ENCODE data around the gene GRK3. TPM values are rescaled to one million over a fixed set of nuclear protein-coding genes. Genes with fewer than 3 reads are reported as not detected.
"Not testable (repeated sequence)": the region's sequence is repeated elsewhere in the genome, so short reads cannot be mapped to it uniquely, and the experiment has no call there.

The GRK3 gene
- total RNA-seq, 2 experiments from 2014 or later, result 7.5 to 8.6 TPM

- no peaks in the 10 kb centered on the region for H3K9me3 Mint-ChIP-seq
- ChIA-PET CTCF (interaction anchor here (1.4 kb wide), 1 partner anchor 206 kb away, joined by 5 read pairs; no protein-coding TSS in a partner anchor), POLR2A (no interaction called here)
- H3K27me3 Mint-ChIP-seq, result peaks cover 17% of the 10 kb centered on the region
- intact Hi-C loops (cut with micrococcal nuclease), result loop anchor here (5.0 to 10.0 kb wide), 3 partner anchors 82 to 725 kb away; no protein-coding TSS in a partner anchor
- no peak overlapping the region for H3K4me3 Mint-ChIP-seq
- no peak for DNase-seq
- no peak overlapping the region for H3K27ac Mint-ChIP-seq
- no peaks in the 10 kb centered on the region for H3K36me3 Mint-ChIP-seq
- H3K4me1 Mint-ChIP-seq (ENCODE audit: low read depth), result peaks cover 26% of the 10 kb centered on the region
These were observed 2.8 kb downstream of the GRK3 start for GRCh38 chr22:25567251-25567675.

DNA sequence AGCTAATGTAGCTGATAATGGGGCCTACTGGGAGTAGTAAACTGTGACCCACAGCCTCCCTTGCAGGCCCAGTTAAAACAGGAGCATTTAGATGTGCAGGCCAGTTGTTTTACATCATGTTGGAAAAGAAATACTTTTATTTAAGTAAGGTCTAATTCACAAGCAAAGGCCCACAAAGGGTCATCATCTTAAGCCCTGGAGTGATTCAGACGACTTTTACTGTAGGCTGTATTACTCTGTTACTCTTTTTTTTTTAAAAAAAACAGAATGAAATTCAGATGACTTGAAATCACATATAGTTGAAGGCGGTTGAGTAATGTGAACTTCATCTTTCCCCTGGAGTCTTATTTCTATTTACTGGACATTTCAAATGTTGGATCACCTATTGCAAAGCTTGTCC, 3.6 kb downstream of the GRK3 start:
- H3K36me3 Mint-ChIP-seq, DNase-seq, POLR2A ChIA-PET, H3K4me3 Mint-ChIP-seq, H3K27ac Mint-ChIP-seq, H3K9me3 Mint-ChIP-seq: not testable (repeated sequence)
- intact Hi-C loops (cut with micrococcal nuclease), result loop anchor here (5.0 to 10.0 kb wide), 3 partner anchors 83 to 724 kb away; no protein-coding TSS in a partner anchor
- H3K4me1 Mint-ChIP-seq (ENCODE audit: low read depth), result peaks cover 31% of the 10 kb centered on the region
- peaks cover 19% of the 10 kb centered on the region for H3K27me3 Mint-ChIP-seq
- CTCF ChIA-PET, result interaction anchor here (1.0 to 1.4 kb wide), 2 partner anchors 106 to 205 kb away, joined by 5 read pairs; no protein-coding TSS in a partner anchor

- no peak for DNase-seq
- no peak overlapping the region for H3K27ac Mint-ChIP-seq
- intact Hi-C loops (cut with micrococcal nuclease), result loop anchor here (5.0 to 10.0 kb wide), 3 partner anchors 85 to 723 kb away; no protein-coding TSS in a partner anchor
- ChIA-PET CTCF (no interaction called here), POLR2A (no interaction called here)
- H3K27me3 Mint-ChIP-seq, result peaks cover 17% of the 10 kb centered on the region
- no peaks in the 10 kb centered on the region for H3K9me3 Mint-ChIP-seq
- peaks cover 18% of the 10 kb centered on the region for H3K4me1 Mint-ChIP-seq (ENCODE audit: low read depth)
- no peaks in the 10 kb centered on the region for H3K36me3 Mint-ChIP-seq
- H3K4me3 Mint-ChIP-seq, result no peak overlapping the region
These were observed 4.9 kb downstream of the GRK3 start for GRCh38 chr22:25569361-25569760.

DNA sequence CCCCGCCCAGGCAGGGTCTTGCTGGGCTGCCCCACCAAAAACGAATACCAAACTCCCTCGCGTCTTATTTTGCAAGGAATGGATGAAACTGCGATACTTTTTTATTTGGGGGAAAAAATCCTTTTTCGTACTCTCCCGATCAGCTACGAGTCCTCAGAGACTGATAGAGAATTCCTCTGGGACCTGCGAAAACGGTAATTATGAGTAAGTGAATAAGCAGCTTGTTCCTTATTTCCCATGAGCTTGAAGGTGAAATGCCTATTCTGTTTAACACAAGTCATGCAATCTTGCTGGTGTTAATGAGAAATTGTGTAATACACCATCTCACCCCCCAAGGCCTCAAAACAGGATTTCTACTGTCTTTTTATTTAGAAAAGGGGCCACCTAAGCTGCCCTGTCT, 5.5 kb downstream of the GRK3 start:
- ChIA-PET CTCF (no interaction called here), POLR2A (no interaction called here)
- DNase-seq, result no peak
- Mint-ChIP-seq H3K4me1 (ENCODE audit: low read depth) (peaks cover 18% of the 10 kb centered on the region), H3K36me3 (no peaks in the 10 kb centered on the region), H3K27ac (no peak overlapping the region), H3K4me3 (no peak overlapping the region), H3K9me3 (no peaks in the 10 kb centered on the region), H3K27me3 (peaks cover 17% of the 10 kb centered on the region)
- intact Hi-C loops (cut with micrococcal nuclease), result loop anchor here (5.0 to 10.0 kb wide), 3 partner anchors 85 to 722 kb away; no protein-coding TSS in a partner anchor

- ChIA-PET CTCF (no interaction called here), POLR2A (no interaction called here)
- no peak overlapping the region for H3K27ac Mint-ChIP-seq
- intact Hi-C loops (cut with micrococcal nuclease), result no loop called here
- no peaks in the 10 kb centered on the region for H3K36me3 Mint-ChIP-seq
- no peak overlapping the region for H3K4me3 Mint-ChIP-seq
- no peak for DNase-seq
- no peaks in the 10 kb centered on the region for H3K9me3 Mint-ChIP-seq
- peaks cover 15% of the 10 kb centered on the region for H3K27me3 Mint-ChIP-seq
- H3K4me1 Mint-ChIP-seq (ENCODE audit: low read depth), result peaks cover 16% of the 10 kb centered on the region
These were observed 6.0 kb downstream of the GRK3 start for GRCh38 chr22:25570486-25570885.

GRCh38 chr22:25571969-25572707, 7.7 kb downstream of the GRK3 start:
- H3K9me3 Mint-ChIP-seq; H3K36me3 Mint-ChIP-seq; H3K27ac Mint-ChIP-seq; H3K4me3 Mint-ChIP-seq; H3K27me3 Mint-ChIP-seq; intact Hi-C loops (cut with micrococcal nuclease); POLR2A ChIA-PET; DNase-seq; H3K4me1 Mint-ChIP-seq (ENCODE audit: low read depth): not testable (repeated sequence)
- CTCF ChIA-PET, result interaction anchor here (1.1 to 1.5 kb wide), 2 partner anchors 52 to 201 kb away, joined by 3 read pairs; no protein-coding TSS in a partner anchor

GRCh38 chr22:25572708-25573171, 8.3 kb downstream of the GRK3 start:
- no peaks in the 10 kb centered on the region for H3K9me3 Mint-ChIP-seq
- H3K4me3 Mint-ChIP-seq, result no peak overlapping the region
- no peak overlapping the region for H3K27ac Mint-ChIP-seq
- no peaks in the 10 kb centered on the region for H3K36me3 Mint-ChIP-seq
- ChIA-PET POLR2A (no interaction called here), CTCF (interaction anchor here (0.7 to 1.5 kb wide), 3 partner anchors 51 to 201 kb away, joined by 3 read pairs; no protein-coding TSS in a partner anchor)
- peaks cover 7% of the 10 kb centered on the region for H3K27me3 Mint-ChIP-seq
- H3K4me1 Mint-ChIP-seq (ENCODE audit: low read depth), result peaks cover 8% of the 10 kb centered on the region
- intact Hi-C loops (cut with micrococcal nuclease), result no loop called here
- DNase-seq, result no peak

- H3K9me3 Mint-ChIP-seq, result no peaks in the 10 kb centered on the region
- ChIA-PET POLR2A (no interaction called here), CTCF (no interaction called here)
- H3K27me3 Mint-ChIP-seq, result peaks cover 7% of the 10 kb centered on the region
- no peak overlapping the region for H3K4me3 Mint-ChIP-seq
- intact Hi-C loops (cut with micrococcal nuclease), result no loop called here
- H3K36me3 Mint-ChIP-seq, result no peaks in the 10 kb centered on the region
- no peak for DNase-seq
- H3K27ac Mint-ChIP-seq, result no peak overlapping the region
- H3K4me1 Mint-ChIP-seq (ENCODE audit: low read depth), result peaks cover 8% of the 10 kb centered on the region
These were observed 9.4 kb downstream of the GRK3 start for GRCh38 chr22:25573841-25574240.

DNA sequence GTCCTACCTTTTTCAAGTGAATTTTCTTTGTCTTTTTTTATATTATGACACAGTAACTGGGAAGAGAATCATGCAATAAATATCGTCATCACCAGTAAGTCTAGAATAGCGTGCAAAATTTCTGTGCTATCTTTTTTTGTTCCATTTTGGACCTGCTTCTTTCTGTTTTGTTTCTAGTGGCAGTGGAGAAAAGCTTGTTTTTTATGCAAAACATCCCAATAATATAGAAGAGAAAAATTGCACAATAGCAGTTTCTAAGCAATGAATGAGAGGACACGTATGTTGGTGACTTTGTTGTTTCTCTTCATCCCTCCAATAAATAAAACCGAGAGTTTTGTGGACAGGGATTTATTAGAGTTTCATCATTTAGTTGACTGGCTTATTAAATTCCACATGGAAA, 10.3 kb downstream of the GRK3 start:
- H3K4me3 Mint-ChIP-seq, result no peak overlapping the region
- no peak overlapping the region for H3K27ac Mint-ChIP-seq
- H3K27me3 Mint-ChIP-seq, result peaks cover 2% of the 10 kb centered on the region
- ChIA-PET POLR2A (no interaction called here), CTCF (interaction anchor here (0.9 kb wide), 1 partner anchor 128 kb away, joined by 3 read pairs; no protein-coding TSS in a partner anchor)
- intact Hi-C loops (cut with micrococcal nuclease), result no loop called here
- DNase-seq, result no peak
- H3K4me1 Mint-ChIP-seq (ENCODE audit: low read depth), result peaks cover 8% of the 10 kb centered on the region
- H3K9me3 Mint-ChIP-seq, result no peaks in the 10 kb centered on the region
- H3K36me3 Mint-ChIP-seq, result no peaks in the 10 kb centered on the region

DNA sequence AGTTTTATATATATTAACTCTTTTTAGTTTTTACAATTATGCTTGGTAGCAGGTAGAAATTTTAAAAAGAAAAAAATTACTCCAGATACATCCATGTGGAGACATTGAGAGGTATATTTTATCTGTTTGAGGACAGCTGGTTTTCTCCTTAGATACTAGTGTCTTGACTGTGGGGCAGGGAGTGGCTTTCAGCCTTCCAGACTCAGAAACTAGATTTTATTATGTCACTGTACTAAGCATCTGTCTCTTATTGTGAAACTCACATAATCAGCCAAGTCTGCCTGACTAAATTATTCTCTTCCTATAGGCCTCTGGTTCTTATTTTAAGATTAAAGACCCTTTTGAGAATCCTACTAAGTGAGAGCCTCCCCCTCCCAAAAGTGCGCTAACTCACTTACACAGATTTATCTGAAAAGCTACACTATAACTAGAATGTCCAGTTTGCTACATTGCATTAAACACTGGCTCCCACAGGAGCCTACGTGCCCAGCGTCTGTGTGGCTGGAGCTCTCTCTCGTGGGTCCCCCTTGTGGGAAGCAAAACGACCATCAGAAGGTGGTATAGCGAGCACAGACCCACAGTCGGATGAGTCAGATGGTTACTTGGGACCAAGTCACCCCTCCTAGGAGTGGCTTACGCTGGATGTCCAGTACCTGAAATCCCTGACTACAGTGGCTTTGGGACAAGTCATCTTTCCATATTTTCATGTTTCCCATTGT, 11.4 kb downstream of the GRK3 start:
- H3K27me3 Mint-ChIP-seq; H3K4me1 Mint-ChIP-seq (ENCODE audit: low read depth); CTCF ChIA-PET; H3K4me3 Mint-ChIP-seq; DNase-seq; H3K27ac Mint-ChIP-seq; POLR2A ChIA-PET; H3K9me3 Mint-ChIP-seq; intact Hi-C loops (cut with micrococcal nuclease); H3K36me3 Mint-ChIP-seq: not testable (repeated sequence)

DNA sequence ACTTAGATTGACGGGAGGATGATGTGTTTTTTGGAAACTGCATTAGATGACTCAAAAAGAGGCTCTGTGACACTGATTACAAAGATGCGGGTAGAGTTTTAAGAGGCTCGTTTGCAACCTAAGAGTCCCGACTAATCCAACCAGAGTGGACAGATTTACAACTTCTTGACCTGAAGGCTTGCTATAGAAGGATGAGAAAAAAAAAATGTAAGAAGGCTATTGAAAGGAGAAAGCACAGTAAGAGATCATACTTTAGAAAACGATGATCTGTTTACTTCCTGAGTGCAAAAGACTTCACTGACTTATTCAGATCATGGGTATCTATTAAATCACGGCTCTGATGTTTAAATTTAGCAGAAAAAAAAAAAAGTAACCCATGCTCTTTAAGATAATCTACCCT, 17.0 kb downstream of the GRK3 start:
- H3K27me3 Mint-ChIP-seq; H3K4me3 Mint-ChIP-seq; H3K36me3 Mint-ChIP-seq; DNase-seq; H3K4me1 Mint-ChIP-seq (ENCODE audit: low read depth); CTCF ChIA-PET; POLR2A ChIA-PET; H3K27ac Mint-ChIP-seq; H3K9me3 Mint-ChIP-seq: not testable (repeated sequence)
- intact Hi-C loops (cut with micrococcal nuclease), result loop anchor here (10.0 kb wide), 1 partner anchor 297 kb away; no protein-coding TSS in a partner anchor

DNA sequence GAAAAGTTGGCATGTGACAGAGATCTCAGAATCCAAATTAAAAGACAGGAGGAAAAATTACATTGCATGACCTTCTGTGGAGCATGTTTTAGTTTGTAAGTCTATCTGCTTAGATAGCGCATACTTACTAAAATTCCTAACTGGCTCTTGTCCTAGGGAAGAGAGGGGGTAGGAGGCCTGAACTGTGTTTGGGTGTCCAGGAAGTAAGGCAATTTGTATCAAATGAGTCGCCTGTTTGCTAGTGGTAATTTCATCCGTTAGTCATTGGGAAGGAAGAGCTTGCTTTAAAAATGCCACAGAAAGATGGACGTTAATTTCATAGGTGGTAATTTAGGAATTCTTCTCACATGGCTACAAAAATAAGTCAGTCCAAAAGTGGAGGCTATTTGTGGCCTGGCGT, 18.5 kb downstream of the GRK3 start:
- ChIA-PET POLR2A (interaction anchor here (0.6 kb wide), 1 partner anchor 268 kb away, joined by 3 read pairs; no protein-coding TSS in a partner anchor), CTCF (no interaction called here)
- H3K27ac Mint-ChIP-seq, result no peak overlapping the region
- no peak overlapping the region for H3K4me3 Mint-ChIP-seq
- no peak for DNase-seq
- no peaks in the 10 kb centered on the region for H3K36me3 Mint-ChIP-seq
- H3K27me3 Mint-ChIP-seq, result no peaks in the 10 kb centered on the region
- no peaks in the 10 kb centered on the region for H3K9me3 Mint-ChIP-seq
- intact Hi-C loops (cut with micrococcal nuclease), result loop anchor here (10.0 kb wide), 1 partner anchor 298 kb away; no protein-coding TSS in a partner anchor
- H3K4me1 Mint-ChIP-seq (ENCODE audit: low read depth), result no peaks in the 10 kb centered on the region

Data from activated CD4-positive, alpha-beta memory T cell treated with anti-CD3 and anti-CD28 coated beads for 36 hours (primary cell).